GM19455 (cell line): ENCODE data around the gene APLNR.
A peak's percentile ranks its signal among the peaks of the same experiment; 100 is the strongest.

Source experiments
- ATAC-seq: cut with Tn5 transposase; IDR thresholded peaks from one replicate; pipeline ENCODE4 v1.9.1; 2021; ENCODE audit not compliant: unreplicated experiment

APLNR gene

DNA sequence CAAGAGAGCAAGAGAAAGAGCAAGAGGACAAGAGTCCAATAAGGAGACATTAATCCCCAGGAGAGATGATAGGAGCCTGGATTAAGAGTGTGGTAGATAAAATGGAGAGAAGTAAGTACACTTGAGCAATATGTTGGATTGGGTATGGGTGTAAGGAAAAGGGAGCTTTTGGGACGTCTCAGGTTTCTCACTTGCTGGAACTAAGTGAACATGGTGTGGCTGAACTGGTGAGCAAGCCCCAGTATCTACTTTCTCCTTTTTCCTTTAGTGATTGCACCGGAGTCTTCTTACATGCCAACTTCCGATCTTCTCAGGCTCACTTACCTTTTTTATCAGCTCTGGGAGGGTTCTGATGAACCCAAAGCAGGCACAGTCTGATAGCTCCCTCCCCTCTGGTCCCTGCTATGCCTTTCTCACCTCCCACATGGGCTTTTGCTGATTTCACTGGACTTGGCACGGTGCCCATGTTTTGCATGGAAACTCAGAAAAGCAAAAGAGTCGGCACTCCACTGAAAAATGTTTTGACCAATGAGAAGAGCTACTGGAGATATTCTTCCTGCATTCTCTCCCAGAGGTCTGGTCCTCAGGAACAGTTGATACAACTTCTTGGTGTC lies 14.5 kb upstream of the APLNR start:
- ATAC-seq, result no peak

- ATAC-seq, result no peak
These were observed 14.0 kb upstream of the APLNR start for GRCh38 chr11:57251037-57251436.

DNA sequence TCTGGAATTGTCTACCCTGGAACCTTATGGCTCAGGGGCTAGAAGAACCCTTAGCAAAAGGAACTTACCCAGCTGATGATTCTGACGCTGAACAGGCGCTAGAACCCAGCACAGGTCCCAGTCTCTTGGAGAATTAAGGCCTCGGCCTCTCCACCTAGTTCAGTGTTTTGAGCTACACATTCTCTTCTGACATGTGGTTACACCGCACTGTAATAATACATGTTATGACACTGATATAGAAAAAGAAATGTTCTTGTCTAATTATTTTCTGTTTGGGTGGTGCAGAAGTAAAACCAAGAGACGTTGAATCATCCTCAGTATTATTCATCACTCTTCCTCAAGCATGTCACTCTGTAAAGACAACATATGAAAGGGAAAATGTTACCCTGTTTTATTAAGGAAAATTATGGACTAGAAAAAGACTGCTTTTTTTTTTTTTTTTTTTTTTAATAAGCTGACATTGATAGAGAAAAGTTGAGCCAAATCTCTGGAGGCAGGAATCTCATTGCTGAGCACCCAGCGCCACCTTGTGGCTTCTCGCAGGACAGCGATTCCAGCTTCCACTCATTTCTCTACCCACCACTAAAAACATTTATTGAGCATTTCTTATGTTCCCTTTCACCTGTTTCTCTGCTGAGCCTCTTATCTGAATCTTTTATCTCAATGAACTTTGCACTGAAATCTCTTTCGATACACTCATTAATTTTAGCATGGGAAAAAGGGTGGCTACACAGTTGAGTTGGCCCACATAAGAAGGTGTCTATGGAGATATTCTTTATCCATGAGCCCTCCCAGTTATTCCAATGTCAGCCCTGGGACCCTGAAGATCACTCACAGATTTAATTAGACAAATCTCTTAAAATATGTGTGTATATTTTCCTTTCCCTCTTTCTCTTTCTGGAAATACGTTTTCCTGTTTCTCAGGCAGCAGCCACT lies 12.6 kb upstream of the APLNR start:
- peak; percentile 61 for ATAC-seq

- peak; percentile 73 for ATAC-seq
These were observed 11.8 kb upstream of the APLNR start for GRCh38 chr11:57248780-57249383.

DNA sequence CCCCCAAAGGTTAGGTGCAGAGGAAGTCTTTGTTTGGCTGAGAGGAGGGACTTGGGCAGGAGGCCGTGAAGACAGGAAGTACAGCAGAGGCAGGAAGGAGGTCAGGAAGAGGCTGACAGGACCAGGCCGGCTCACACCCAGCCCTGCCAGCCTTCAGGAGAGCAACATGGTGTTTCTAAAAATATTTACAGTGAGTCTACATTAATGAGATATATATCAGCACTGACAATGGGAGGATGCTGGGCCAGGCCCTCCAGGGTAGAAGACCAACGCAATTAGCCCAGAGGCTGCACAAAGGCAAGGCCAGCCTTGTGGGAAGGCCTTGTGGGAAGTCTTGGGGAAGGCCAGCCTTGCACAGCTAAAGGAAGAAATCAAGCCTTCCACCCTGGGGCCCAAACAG lies 7.9 kb upstream of the APLNR start:
- ATAC-seq, result no peak

DNA sequence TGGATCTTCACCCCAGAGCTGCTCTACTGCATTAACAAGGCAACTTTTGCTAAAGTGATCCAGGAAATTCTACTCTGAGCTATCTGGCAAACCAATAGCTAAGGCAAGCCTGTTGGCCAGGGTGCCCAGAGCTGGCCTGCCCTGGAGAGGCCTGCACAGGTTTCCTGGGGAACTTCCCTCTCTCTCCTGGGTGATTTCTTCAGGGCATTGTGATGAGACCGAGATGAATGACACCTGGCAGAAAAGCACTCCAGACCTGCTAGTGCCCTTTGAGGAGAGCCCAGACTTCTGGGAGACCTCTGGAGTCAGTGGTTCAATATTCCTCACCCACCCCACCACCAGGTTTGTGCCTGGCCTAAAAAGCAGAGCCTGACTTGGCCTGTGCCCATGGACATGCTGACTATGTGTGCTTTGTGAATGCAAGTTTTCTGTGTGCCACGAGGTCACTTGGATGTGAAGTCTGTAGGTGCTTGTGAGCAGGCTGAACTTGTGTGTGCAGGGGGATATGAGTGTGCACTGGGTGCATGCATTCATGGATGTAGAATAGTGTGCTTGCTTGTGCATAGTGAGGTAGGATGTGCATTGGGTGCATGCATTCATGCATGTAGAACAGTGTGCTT lies 4.4 kb upstream of the APLNR start:
- no peak for ATAC-seq

DNA sequence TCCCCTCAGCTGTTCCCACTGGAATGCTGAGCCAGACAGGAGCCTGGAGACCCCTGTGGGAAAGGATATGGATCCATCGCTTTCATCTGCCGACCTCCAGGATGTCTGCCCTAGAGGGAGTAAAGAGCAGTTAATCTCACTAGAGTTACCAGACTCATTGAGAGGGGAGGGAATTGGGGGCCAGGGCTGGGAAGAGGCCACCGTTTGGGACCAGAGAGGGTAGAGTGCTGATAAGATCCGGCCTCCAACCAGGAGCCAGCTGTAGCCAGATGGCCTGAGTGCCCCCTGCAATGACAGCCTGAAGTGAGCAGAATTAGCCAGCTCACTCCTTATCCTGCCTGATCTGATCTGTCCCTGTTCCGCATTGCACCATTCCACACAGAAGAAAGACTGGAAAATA lies 3.7 kb upstream of the APLNR start:
- no peak for ATAC-seq

- no peak for ATAC-seq
These were observed 3.0 kb upstream of the APLNR start for GRCh38 chr11:57240007-57240406.

- no peak for ATAC-seq
These were observed 2.3 kb upstream of the APLNR start for GRCh38 chr11:57239348-57239747.

DNA sequence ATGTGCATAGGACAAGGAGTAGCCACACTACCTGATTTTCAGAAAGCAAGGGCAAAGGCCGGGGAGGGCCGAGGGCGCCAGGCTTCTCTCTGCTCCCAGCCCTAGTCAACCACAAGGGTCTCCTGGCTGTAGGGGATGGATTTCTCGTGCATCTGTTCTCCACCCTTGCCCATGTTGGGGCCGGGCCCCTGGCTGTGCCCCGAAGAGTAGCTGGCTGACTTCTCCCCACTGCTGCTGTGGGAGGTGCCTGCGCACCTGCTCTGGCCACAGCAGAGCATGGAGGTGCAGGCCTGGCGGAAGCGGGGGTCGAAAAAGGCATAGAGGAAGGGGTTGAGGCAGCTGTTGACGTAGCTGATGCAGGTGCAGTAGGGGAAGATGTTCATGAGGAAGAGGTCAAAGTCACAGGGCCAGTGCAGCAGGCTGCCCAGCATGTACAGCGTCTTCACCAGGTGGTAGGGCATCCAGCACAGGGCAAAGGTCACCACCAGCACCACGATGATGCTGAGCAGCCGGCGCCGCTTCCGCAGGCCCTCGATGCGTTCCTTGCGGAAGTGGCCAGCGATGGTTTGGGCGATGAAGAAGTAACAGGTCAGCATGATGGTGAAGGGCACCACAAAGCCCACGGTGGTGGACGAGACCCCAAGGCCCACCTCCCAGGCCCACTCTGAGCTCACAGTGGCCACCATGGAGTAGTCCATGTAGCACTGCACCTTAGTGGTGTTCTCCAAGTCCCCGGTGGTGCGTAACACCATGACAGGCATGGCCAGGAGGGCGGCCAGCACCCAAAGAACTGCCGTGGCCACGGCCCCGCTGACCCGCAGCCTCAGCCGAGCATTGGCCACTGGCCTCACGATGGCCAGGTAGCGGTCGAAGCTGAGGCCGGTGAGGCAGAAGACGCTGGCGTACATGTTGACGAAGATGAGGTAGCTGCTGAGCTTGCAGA lies 1.0 kb downstream of the APLNR start:
- ATAC-seq, result no peak

- no peak for ATAC-seq
These were observed 3.3 kb downstream of the APLNR start for GRCh38 chr11:57233702-57234101.

GRCh38 chr11:57231539-57232253 lies 5.4 kb downstream of the APLNR start:
- ATAC-seq, result no peak

DNA sequence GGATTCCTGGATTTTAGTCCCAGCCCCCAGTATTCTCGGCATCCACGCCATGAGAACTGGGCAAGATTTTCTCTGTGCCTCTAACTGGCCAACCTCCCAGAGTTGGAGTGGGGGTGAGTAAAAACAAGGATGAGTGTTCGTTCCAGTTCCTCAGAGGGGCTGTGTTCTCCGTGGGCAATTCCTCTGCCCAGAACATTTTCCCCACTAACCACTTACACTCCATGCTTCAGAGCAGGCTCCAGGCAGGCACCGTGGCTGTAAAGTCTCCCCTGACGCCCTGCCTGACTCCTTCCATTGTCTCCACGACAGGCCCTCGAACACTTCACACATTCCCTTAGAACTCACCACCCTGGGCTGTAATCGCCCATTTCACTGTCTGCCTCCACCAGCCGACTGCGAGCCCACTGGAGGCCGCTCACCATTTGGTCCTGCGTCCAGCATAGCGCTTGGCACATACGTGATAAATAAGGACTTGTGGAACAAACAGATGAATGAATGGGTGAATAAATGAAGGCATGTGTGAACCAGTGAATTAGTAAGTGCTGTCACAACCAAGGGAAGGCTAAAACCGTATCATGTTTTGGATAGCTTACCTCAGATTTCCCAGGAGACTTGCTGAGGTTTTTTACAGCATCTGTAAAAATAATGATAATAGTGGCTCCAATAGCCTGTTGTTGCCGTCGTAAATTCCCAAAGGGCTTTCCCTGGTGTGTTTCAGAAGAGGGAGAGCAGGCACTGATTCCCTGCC lies 6.1 kb downstream of the APLNR start:
- no peak for ATAC-seq

DNA sequence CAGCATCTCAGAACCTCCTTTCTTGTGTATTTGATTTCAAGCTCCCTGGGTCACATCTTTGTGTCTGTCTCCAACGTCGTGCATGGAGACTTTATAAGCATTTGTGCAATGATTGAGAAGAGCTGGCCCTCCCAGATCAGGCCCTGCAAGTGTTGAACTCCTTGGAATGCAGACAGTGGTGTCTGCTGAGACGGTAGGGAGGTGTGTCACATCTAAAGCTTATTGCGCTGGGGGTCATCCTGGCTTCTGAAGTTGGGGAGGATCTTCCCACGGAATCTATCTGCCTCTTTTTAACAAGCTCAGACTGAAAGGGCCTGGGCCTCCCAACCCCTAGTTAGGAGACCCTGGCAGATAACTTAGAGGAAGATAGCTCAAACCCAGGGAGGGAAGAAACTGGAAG lies 6.7 kb downstream of the APLNR start:
- no peak for ATAC-seq

DNA sequence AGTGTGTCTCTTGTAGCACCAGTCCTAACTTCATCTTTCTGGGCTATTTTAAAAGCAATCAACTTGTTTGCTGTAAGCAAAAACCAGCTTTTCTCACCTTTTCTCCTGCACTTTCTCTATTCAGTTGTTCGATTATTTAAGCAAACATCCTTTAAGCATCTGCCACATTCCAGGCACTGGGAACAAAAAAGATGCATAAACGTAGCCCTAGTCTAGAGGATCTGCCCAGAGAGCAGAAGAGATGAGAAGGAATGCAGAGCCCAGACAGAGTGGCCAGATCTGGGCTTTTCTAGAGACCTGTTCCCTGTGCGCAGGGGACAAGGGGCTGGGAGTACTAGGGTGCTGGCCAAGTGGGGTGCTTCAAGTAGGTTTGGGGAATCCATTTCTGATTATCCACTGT lies 8.4 kb downstream of the APLNR start:
- ATAC-seq, result no peak

DNA sequence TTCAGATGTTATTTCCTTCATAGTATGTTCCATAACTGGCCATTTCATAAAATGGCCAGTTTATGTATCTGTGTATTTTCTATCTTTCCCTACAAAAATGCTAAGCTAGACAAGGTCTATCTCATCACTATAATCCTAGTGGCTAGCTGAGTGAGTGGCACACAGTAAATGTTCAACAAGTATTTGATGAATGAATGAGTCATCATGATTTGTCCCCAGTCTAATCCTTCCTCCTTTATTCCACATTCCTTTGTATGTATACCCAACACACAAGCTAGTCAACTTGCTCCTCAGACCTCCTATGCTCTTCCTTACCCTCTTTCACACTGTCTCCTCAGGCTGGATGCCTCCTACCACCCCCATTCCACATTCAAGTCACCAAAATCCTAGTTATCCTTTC lies 12.5 kb downstream of the APLNR start:
- ATAC-seq, result no peak

- ATAC-seq, result no peak
These were observed 12.9 kb downstream of the APLNR start for GRCh38 chr11:57224128-57224527.

- no peak for ATAC-seq
These were observed 13.4 kb downstream of the APLNR start for GRCh38 chr11:57223601-57224000.

DNA sequence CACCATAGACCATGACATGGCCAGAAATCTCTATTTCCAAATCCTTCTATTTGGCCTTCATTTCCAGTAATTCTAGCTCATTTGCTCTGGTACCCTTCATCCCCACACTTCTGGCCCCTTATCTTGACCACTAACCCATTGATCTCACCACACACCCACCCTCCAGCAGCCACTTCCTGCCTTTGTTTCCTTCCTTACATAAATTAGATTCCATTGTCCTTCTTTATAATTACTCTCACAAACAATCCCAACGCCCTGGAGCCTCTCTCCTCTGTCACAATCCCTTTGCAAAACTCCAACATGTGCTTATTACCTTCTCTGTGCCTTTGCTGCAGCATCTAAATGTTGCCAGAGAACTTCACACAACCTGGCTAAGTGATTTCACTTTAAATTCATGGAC lies 14.8 kb downstream of the APLNR start:
- ATAC-seq, result no peak
